ENCODE measurements around the gene PALLD. TPM values are rescaled to one million over a fixed set of nuclear protein-coding genes. Genes with fewer than 3 reads are reported as not detected.
A peak's percentile ranks its signal among the peaks of the same experiment; 100 is the strongest.

Gene PALLD
- polyA plus RNA-seq, 1 donor (not counting 4 experiments of a cell fraction or from before 2014, with no cell fraction given): 136 TPM

GRCh38 chr4:168608771-168609170 lies 111.9 kb downstream of the PALLD start:
- Histone ChIP-seq H3K9me3 (ENCODE audit: control insufficient read depth, low read depth, low read length) (no peaks in the 10 kb centered on the region), H2AFZ (ENCODE audit: control insufficient read depth, low read length) (no peak overlapping the region), H3K4me3 (ENCODE audit: control insufficient read depth in 2 of 3, extremely low read depth in 1 of 3, insufficient read depth in 2 of 3, low read depth in 1 of 3, low read length in 3 of 3) (no peak overlapping the region), H3K9me1 (ENCODE audit: control insufficient read depth, extremely low read depth, insufficient read depth, low read length) (no peaks in the 10 kb centered on the region), H3K36me3 (ENCODE audit: control insufficient read depth in 2 of 2, extremely low read depth in 1 of 2, insufficient read depth in 2 of 2, low read length in 2 of 2) (no peaks in the 10 kb centered on the region), H4K20me1 (ENCODE audit: control insufficient read depth, extremely low read depth, insufficient read depth, low read length) (no peaks in the 10 kb centered on the region), H3K4me1 (ENCODE audit: control insufficient read depth, extremely low read depth, insufficient read depth, low read length) (peaks cover 37% of the 10 kb centered on the region), H3K9ac (ENCODE audit: control insufficient read depth, extremely low read depth, insufficient read depth, low read length) (no peak overlapping the region), H3K27me3 (ENCODE audit: control insufficient read depth, extremely low read depth, insufficient read depth, low read length) (no peaks in the 10 kb centered on the region), H3K4me2 (ENCODE audit: control insufficient read depth, extremely low read depth, insufficient read depth, low read depth, low read length) (peak overlapping the region; percentile 25), H3K79me2 (ENCODE audit: control insufficient read depth, insufficient read depth, low read length) (no peaks in the 10 kb centered on the region), H3K27ac (ENCODE audit: control insufficient read depth, insufficient read depth, low read length) (no peak overlapping the region)
- FAIRE-seq: no peak
- TF ChIP-seq EZH2 (IDR thresholded peaks at IDR 0.05; ENCODE audit: low read length): no peak
- no peak for TF ChIP-seq CTCF (optimal IDR thresholded peaks at IDR 0.05 in 1 of 3, IDR thresholded peaks at IDR 0.05 in 1 of 3, conservative IDR thresholded peaks at IDR 0.05 in 1 of 3; ENCODE audit: extremely low read depth in 1 of 3, insufficient read depth in 2 of 3, low read length in 3 of 3)
- DNase-seq (ENCODE audit: low read depth, low spot score): no peak
- dilution Hi-C loops (cut with MboI; ENCODE audit: extremely low pct_ligation_motif_present, low sequenced_read_pairs): no loop called here

GRCh38 chr4:168609369-168609768 lies 112.5 kb downstream of the PALLD start:
- H3K4me3 ChIP-seq (ENCODE audit: control insufficient read depth in 2 of 3, extremely low read depth in 1 of 3, insufficient read depth in 2 of 3, low read depth in 1 of 3, low read length in 3 of 3): no peak overlapping the region
- no peaks in the 10 kb centered on the region for H3K27me3 ChIP-seq (ENCODE audit: control insufficient read depth, extremely low read depth, insufficient read depth, low read length)
- H3K4me1 ChIP-seq (ENCODE audit: control insufficient read depth, extremely low read depth, insufficient read depth, low read length): peaks cover 31% of the 10 kb centered on the region
- H3K36me3 ChIP-seq (ENCODE audit: control insufficient read depth in 2 of 2, extremely low read depth in 1 of 2, insufficient read depth in 2 of 2, low read length in 2 of 2): no peaks in the 10 kb centered on the region
- no peak for TF ChIP-seq CTCF (optimal IDR thresholded peaks at IDR 0.05 in 1 of 3, IDR thresholded peaks at IDR 0.05 in 1 of 3, conservative IDR thresholded peaks at IDR 0.05 in 1 of 3; ENCODE audit: extremely low read depth in 1 of 3, insufficient read depth in 2 of 3, low read length in 3 of 3)
- no peak for TF ChIP-seq EZH2 (IDR thresholded peaks at IDR 0.05; ENCODE audit: low read length)
- H3K4me2 ChIP-seq (ENCODE audit: control insufficient read depth, extremely low read depth, insufficient read depth, low read depth, low read length): no peak overlapping the region
- H3K9ac ChIP-seq (ENCODE audit: control insufficient read depth, extremely low read depth, insufficient read depth, low read length): no peak overlapping the region
- no peak overlapping the region for H2AFZ ChIP-seq (ENCODE audit: control insufficient read depth, low read length)
- H3K9me3 ChIP-seq (ENCODE audit: control insufficient read depth, low read depth, low read length): no peaks in the 10 kb centered on the region
- H4K20me1 ChIP-seq (ENCODE audit: control insufficient read depth, extremely low read depth, insufficient read depth, low read length): no peaks in the 10 kb centered on the region
- H3K27ac ChIP-seq (ENCODE audit: control insufficient read depth, insufficient read depth, low read length): no peak overlapping the region
- no peak for DNase-seq (ENCODE audit: low read depth, low spot score)
- H3K79me2 ChIP-seq (ENCODE audit: control insufficient read depth, insufficient read depth, low read length): no peaks in the 10 kb centered on the region
- no peak for FAIRE-seq
- no peaks in the 10 kb centered on the region for H3K9me1 ChIP-seq (ENCODE audit: control insufficient read depth, extremely low read depth, insufficient read depth, low read length)
- dilution Hi-C loops (cut with MboI; ENCODE audit: extremely low pct_ligation_motif_present, low sequenced_read_pairs): no loop called here

All from keratinocyte (primary cell).